LoVo (cell line): ENCODE data around the gene SLC17A2.

Experiments used
- DNase-seq: peaks from one replicate; pipeline ENCODE4 v3.0.0-alpha.2; 2016; ENCODE audit warnings: low spot score

The SLC17A2 gene

GRCh38 chr6:25918083-25918683, 12.3 kb downstream of the SLC17A2 start:
- no peak for DNase-seq

- no peak for DNase-seq
These were observed 13.6 kb downstream of the SLC17A2 start for GRCh38 chr6:25916789-25917490.

GRCh38 chr6:25916330-25916729, 14.2 kb downstream of the SLC17A2 start:
- DNase-seq = no peak

- no peak for DNase-seq
These were observed 16.8 kb downstream of the SLC17A2 start for GRCh38 chr6:25913741-25914140.

- no peak for DNase-seq
These were observed 19.1 kb downstream of the SLC17A2 start for GRCh38 chr6:25911351-25911750.

- DNase-seq = no peak
These were observed 22.9 kb downstream of the SLC17A2 start for GRCh38 chr6:25907475-25908014.

GRCh38 chr6:25903467-25904099, 26.9 kb downstream of the SLC17A2 start:
- no peak for DNase-seq

- DNase-seq = no peak
These were observed 28.4 kb downstream of the SLC17A2 start for GRCh38 chr6:25902071-25902470.

- no peak for DNase-seq
These were observed 29.6 kb downstream of the SLC17A2 start for GRCh38 chr6:25900843-25901242.

GRCh38 chr6:25899580-25900408, 30.7 kb downstream of the SLC17A2 start:
- DNase-seq = no peak

GRCh38 chr6:25899123-25899522, 31.4 kb downstream of the SLC17A2 start:
- DNase-seq = no peak

GRCh38 chr6:25898289-25898977, 32.1 kb downstream of the SLC17A2 start:
- DNase-seq = no peak

GRCh38 chr6:25896252-25896651, 34.2 kb downstream of the SLC17A2 start:
- DNase-seq = no peak

- no peak for DNase-seq
These were observed 34.7 kb downstream of the SLC17A2 start for GRCh38 chr6:25895771-25896170.

- no peak for DNase-seq
These were observed 36.7 kb downstream of the SLC17A2 start for GRCh38 chr6:25893778-25894177.

- DNase-seq = no peak
These were observed 37.6 kb downstream of the SLC17A2 start for GRCh38 chr6:25892877-25893276.

GRCh38 chr6:25889877-25890853, 40.3 kb downstream of the SLC17A2 start:
- DNase-seq = peak; percentile 58

GRCh38 chr6:25888626-25889025, 41.9 kb downstream of the SLC17A2 start:
- no peak for DNase-seq

GRCh38 chr6:25886066-25886465, 44.4 kb downstream of the SLC17A2 start:
- DNase-seq = no peak

GRCh38 chr6:25883991-25884390, 46.5 kb downstream of the SLC17A2 start:
- DNase-seq = no peak
